Neural progenitor cell (in vitro differentiated cells): ENCODE measurements around the gene RNF126. TPM values are rescaled to one million over a fixed set of nuclear protein-coding genes. Genes with fewer than 3 reads are reported as not detected.

Experiments used
- DNase-seq: peaks from one replicate; pipeline ENCODE4 v3.0.0-alpha.2; 2016; ENCODE audit warnings: low spot score
- H2AFZ ChIP-seq: fragments of 200-600 bp; sonication (generic); replicated peaks from 2 replicates; pipeline ENCODE4 v1.6.1; 2016; ENCODE audit warnings: antibody characterized with exemption
- H3F3A ChIP-seq: fragments of 200-600 bp; sonication (generic); 2 replicates; pipeline ENCODE4 v1.6.1; 2016; ENCODE audit warnings: antibody characterized with exemption, low read depth
- H3K27ac ChIP-seq: fragments of 200-600 bp; sonication (generic); 2 replicates; pipeline ENCODE4 v1.5.1; 2016; ENCODE audit warnings: mild to moderate bottlenecking
- H3K27me3 ChIP-seq: fragments of 200-600 bp; sonication (generic); 2 replicates; pipeline ENCODE4 v1.6.1; 2016; ENCODE audit warnings: mild to moderate bottlenecking, moderate library complexity
- H3K36me3 ChIP-seq: fragments of 200-600 bp; sonication (generic); 2 replicates; pipeline ENCODE4 v1.5.1; 2016
- H3K4me1 ChIP-seq: fragments of 200-600 bp; sonication (generic); 2 replicates; pipeline ENCODE4 v1.6.1; 2016; ENCODE audit warnings: mixed run types
- H3K4me2 ChIP-seq: fragments of 200-600 bp; sonication (generic); 2 replicates; pipeline ENCODE4 v1.6.1; 2016
- H3K4me3 ChIP-seq: fragments of 200-600 bp; sonication (generic); 2 replicates; pipeline ENCODE4 v1.5.1; 2016
- H3K79me2 ChIP-seq: fragments of 200-600 bp; sonication (generic); 2 replicates; pipeline ENCODE4 v1.6.1; 2016; ENCODE audit warnings: low read depth
- H3K9ac ChIP-seq: fragments of 200-600 bp; sonication (generic); 2 replicates; pipeline ENCODE4 v1.6.1; 2016
- H3K9me3 ChIP-seq: fragments of 200-600 bp; sonication (generic); 2 replicates; pipeline ENCODE4 v1.5.1; 2016; ENCODE audit warnings: low read depth
- H4K20me1 ChIP-seq: fragments of 200-600 bp; sonication (generic); 2 replicates; pipeline ENCODE4 v1.6.1; 2016; ENCODE audit warnings: low read depth
- H3K27ac Mint-ChIP-seq: 3 replicates; pipeline ENCODE4 v1.8.0; 2021; ENCODE audit warnings: mixed read lengths
- H3K27me3 Mint-ChIP-seq: 2 replicates; pipeline ENCODE4 v1.8.0; 2022; ENCODE audit warnings: low read depth, mild to moderate bottlenecking, inconsistent platforms, moderate library complexity, mixed read lengths; ENCODE audit not compliant: insufficient read depth
- H3K36me3 Mint-ChIP-seq: 3 replicates; pipeline ENCODE4 v1.8.0; 2021; ENCODE audit warnings: mixed read lengths
- H3K4me1 Mint-ChIP-seq: 3 replicates; pipeline ENCODE4 v1.8.0; 2021; ENCODE audit warnings: mixed read lengths
- H3K4me3 Mint-ChIP-seq: 3 replicates; pipeline ENCODE4 v1.8.0; 2021; ENCODE audit warnings: mild to moderate bottlenecking, moderate library complexity, mixed read lengths
- H3K9me3 Mint-ChIP-seq: 3 replicates; pipeline ENCODE4 v1.8.0; 2020; ENCODE audit warnings: mixed read lengths
- CTCF ChIP-seq: fragments of 200-600 bp; sonication (generic); IDR thresholded peaks from 2 replicates; pipeline ENCODE4 v1.5.1; 2017; ENCODE audit warnings: antibody characterized with exemption, mild to moderate bottlenecking
- EZH2 ChIP-seq: fragments of 200-600 bp; sonication (generic); IDR thresholded peaks from 2 replicates; pipeline ENCODE4 v1.6.1; 2017; ENCODE audit warnings: antibody characterized with exemption, mild to moderate bottlenecking, moderate library complexity
- EZH2phosphoT487 ChIP-seq: fragments of 200-600 bp; sonication (generic); IDR thresholded peaks from 2 replicates; pipeline ENCODE4 v1.6.1; 2017; ENCODE audit warnings: antibody characterized with exemption
- total RNA-seq: library from RNA; depleted of rRNA; stranded (reverse); fragments of >200 nt; gene quantifications from 2 replicates; pipeline ENCODE4 v1.2.3, GENCODE V29; 2015; ENCODE audit warnings: low replicate concordance

RNF126 gene
- total RNA-seq, 1 donor from 2014 or later, result 9.7 TPM

- Histone ChIP-seq H3K4me1 (no peaks in the 10 kb centered on the region), H3K4me3 (no peak overlapping the region), H3K27ac (no peak overlapping the region), H3K79me2 (peaks cover 18% of the 10 kb centered on the region), H3F3A (no peaks in the 10 kb centered on the region), H3K9ac (no peak overlapping the region), H3K36me3 (no peaks in the 10 kb centered on the region), H3K27me3 (no peaks in the 10 kb centered on the region), H4K20me1 (peaks cover 31% of the 10 kb centered on the region), H2AFZ (no peak overlapping the region), H3K4me2 (no peak overlapping the region), H3K9me3 (no peaks in the 10 kb centered on the region)
- no peaks in the 10 kb centered on the region for H3K9me3 Mint-ChIP-seq
- H3K27ac Mint-ChIP-seq, result no peak overlapping the region
- H3K4me3 Mint-ChIP-seq, result no peak overlapping the region
- H3K27me3 Mint-ChIP-seq, result peaks cover 2% of the 10 kb centered on the region
- DNase-seq, result no peak
- no peaks in the 10 kb centered on the region for H3K4me1 Mint-ChIP-seq
- TF ChIP-seq EZH2phosphoT487 (no peak), CTCF (no peak), EZH2 (no peak)
- H3K36me3 Mint-ChIP-seq, result peaks cover 5% of the 10 kb centered on the region
Observed at GRCh38 chr19:648305-648704, 14.7 kb downstream of the RNF126 start.

- Mint-ChIP-seq H3K27me3 (peaks cover 2% of the 10 kb centered on the region), H3K27ac (no peak overlapping the region), H3K4me1 (no peaks in the 10 kb centered on the region), H3K4me3 (no peak overlapping the region), H3K36me3 (peaks cover 5% of the 10 kb centered on the region), H3K9me3 (no peaks in the 10 kb centered on the region)
- Histone ChIP-seq H3K36me3 (no peaks in the 10 kb centered on the region), H3K27ac (no peak overlapping the region), H3K4me3 (no peak overlapping the region), H4K20me1 (peaks cover 26% of the 10 kb centered on the region), H3K27me3 (no peaks in the 10 kb centered on the region), H3K4me1 (no peaks in the 10 kb centered on the region), H3F3A (no peaks in the 10 kb centered on the region), H3K79me2 (peaks cover 12% of the 10 kb centered on the region), H3K9me3 (no peaks in the 10 kb centered on the region), H3K4me2 (no peak overlapping the region), H2AFZ (no peak overlapping the region), H3K9ac (no peak overlapping the region)
- DNase-seq, result no peak
- no peak for TF ChIP-seq EZH2phosphoT487
- no peak for TF ChIP-seq CTCF
- TF ChIP-seq EZH2, result no peak
Observed at GRCh38 chr19:647566-648284, 15.3 kb downstream of the RNF126 start.

- peaks cover 2% of the 10 kb centered on the region for H3K27me3 Mint-ChIP-seq
- TF ChIP-seq EZH2, result no peak
- no peak for TF ChIP-seq EZH2phosphoT487
- no peak for TF ChIP-seq CTCF
- Histone ChIP-seq H3K79me2 (peaks cover 5% of the 10 kb centered on the region), H3K27me3 (no peaks in the 10 kb centered on the region), H3K9ac (no peak overlapping the region), H3K4me2 (no peak overlapping the region), H3K4me3 (no peak overlapping the region), H4K20me1 (peaks cover 18% of the 10 kb centered on the region), H3F3A (no peaks in the 10 kb centered on the region), H3K27ac (no peak overlapping the region), H3K9me3 (no peaks in the 10 kb centered on the region), H3K36me3 (no peaks in the 10 kb centered on the region), H3K4me1 (no peaks in the 10 kb centered on the region), H2AFZ (no peak overlapping the region)
- H3K36me3 Mint-ChIP-seq, result peaks cover 5% of the 10 kb centered on the region
- no peak overlapping the region for H3K4me3 Mint-ChIP-seq
- H3K27ac Mint-ChIP-seq, result no peak overlapping the region
- no peaks in the 10 kb centered on the region for H3K4me1 Mint-ChIP-seq
- no peak for DNase-seq
- no peaks in the 10 kb centered on the region for H3K9me3 Mint-ChIP-seq
Observed at GRCh38 chr19:646779-647565, 16.0 kb downstream of the RNF126 start.
